NCI-H2227 treated with DMSO at 0.1 percent for 48 hours (cell line): ENCODE measurements around the gene HOXC12.

Experiments used
- DNase-seq: peaks from one replicate; lab custom pipeline; 2025; lab: John Stamatoyannopoulos, UW

The HOXC12 gene

DNA sequence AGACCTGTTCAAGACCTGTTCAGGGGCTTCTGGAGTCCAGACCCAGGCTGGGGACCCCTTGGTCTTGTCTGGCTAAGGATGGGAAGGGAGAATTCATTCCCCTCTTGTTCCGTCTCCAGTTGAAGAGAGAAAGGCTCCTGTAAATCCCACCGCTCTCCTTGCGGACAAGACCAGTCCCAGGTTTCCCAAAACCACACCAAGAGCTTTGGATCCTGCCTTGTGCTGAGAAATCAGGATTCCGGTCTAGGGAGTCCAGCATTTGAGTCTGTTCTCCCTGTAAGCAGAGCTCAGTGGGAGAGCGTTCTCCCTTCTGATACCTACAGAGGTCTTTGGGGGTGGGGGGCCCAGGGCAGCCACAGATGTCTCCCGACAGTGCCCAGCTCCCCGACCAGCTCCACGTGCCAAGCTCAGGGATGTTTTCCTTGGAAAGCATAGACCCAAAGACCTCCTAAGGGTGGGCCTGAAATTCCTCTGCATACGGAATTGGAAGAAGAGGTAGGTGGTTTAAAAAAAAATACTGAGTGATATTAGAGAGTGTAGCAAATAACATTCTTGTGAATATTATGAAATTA is 14.2 kb upstream of the HOXC12 start:
- DNase-seq, result no peak

DNA sequence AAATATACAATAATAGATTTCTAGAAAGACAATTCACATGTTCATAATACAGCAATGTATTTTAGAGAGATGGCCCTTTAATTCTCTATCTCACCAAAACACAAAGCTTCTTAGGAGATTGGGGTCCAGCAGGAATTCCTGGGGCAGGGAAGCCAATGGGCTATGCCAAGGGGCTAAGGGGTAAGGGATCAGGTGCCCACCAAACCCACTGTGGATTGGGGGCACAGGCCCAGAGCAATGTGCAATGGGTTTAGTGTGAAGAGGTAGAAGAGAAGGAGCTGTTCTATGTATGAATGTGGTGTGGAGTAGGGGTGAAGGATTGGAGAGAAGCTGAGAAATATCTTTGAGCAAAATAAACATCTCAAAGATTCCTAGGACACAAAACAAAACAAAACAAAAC is 13.5 kb upstream of the HOXC12 start:
- no peak for DNase-seq

GRCh38 chr12:53941750-53942149 is 13.0 kb upstream of the HOXC12 start:
- no peak for DNase-seq

- no peak for DNase-seq
Observed at GRCh38 chr12:53942467-53942997, 12.2 kb upstream of the HOXC12 start.

DNA sequence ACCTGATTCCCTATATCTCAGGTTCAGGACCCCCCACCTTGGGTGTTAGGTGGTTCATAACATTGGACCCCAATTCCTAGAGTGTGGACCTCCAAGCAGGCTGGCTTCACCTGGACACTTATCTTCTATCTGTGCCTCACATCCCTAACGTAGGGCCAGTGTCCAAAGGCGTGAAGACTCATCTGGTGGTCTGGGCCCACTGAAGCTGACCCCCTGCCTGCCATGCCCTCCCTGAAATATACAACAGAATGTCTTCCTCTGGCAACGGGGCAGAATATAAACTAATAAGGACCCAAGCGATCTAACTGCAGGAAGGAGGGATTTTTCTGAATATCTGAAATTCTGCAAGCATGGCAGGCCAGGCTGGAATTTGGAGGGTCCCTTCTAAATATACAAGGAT is 10.5 kb upstream of the HOXC12 start:
- DNase-seq, result no peak

- DNase-seq, result no peak
Observed at GRCh38 chr12:53944907-53945847, 9.5 kb upstream of the HOXC12 start.

- DNase-seq, result no peak
Observed at GRCh38 chr12:53947743-53948142, 7.0 kb upstream of the HOXC12 start.

DNA sequence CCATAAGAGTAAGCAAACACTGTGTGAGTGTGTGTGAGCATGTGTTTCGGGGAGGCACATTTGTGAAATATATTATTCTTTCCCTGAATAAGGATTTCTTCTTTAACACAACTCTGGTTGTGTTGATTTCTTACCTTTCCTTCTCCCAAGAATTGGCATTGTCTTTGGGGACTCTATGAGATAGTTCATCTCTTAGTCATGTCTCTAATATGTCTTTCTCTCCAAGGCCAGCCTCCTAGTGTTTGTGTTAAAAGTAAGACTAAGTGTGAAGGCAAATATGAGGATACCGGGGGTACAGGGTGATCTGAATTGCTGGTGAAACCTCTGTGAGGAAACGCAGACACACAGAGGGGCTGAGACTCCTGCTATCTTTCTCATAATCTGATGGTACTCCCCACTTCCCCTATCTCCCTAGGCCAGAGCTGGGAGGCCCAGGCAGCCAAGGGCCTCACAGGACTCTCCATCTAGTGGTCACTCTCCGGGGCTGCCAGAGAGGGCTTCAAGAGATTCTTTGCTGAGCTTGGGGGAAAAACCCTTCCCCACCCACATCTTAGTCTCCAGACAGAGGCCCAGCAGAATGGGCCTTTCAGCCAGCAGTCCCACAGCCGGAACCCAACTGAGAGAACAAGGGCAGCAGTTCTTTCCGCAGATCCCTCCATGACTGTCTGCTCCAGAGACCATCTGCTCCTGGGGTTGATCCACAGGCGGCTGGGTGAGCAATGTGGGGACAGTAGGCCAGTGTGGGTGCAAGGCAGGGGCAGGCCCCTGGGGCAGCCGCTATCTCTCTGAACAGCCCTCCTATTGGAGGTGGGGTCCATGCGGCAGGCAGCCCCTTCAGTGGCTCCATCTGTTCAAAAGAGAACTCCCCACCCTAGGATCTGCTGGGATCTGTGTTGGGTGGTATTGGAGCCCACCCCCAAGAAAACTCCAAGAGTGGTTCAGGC is 5.8 kb upstream of the HOXC12 start:
- no peak for DNase-seq

DNA sequence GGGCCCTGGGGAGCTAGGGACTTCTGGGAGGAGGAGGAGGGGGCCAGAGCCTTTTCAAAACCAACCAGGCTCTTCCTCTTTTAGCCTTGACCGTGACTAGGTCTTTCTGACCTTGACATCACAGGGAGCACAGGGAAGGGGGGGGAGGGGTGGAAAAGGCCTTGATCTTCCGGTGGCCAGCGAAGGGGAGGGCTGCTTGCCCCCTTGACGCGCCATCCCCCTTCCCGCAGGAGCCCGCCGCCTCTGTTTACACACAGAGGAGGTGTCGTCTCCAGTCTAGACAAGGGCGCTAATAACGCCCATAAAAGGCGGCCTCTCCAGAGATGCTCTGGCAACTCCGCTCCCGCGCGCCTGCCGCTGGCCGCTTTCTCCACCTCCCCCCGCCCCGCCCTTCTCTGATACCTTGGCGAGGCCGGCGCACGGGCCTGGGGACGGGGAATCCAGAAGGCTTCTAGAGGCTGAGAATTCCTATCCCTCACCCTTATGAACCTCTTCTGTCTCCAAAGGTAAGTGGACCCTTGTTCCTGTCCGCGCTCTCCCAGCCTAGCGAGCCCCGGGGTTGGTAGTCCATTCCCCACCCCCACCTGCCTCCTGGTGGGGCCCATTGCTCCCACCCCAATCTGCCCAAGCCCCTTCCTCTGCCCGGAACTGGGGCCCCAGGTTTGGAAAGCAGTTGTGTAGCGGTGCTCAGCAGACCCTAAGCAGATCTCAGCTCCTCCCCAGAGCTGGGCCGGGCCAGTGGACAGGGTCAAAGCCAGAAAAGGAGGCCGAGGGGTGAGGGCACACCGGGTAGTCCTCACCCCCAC is 4.9 kb upstream of the HOXC12 start:
- no peak for DNase-seq

- no peak for DNase-seq
Observed at GRCh38 chr12:53950437-53950773, 4.3 kb upstream of the HOXC12 start.

DNA sequence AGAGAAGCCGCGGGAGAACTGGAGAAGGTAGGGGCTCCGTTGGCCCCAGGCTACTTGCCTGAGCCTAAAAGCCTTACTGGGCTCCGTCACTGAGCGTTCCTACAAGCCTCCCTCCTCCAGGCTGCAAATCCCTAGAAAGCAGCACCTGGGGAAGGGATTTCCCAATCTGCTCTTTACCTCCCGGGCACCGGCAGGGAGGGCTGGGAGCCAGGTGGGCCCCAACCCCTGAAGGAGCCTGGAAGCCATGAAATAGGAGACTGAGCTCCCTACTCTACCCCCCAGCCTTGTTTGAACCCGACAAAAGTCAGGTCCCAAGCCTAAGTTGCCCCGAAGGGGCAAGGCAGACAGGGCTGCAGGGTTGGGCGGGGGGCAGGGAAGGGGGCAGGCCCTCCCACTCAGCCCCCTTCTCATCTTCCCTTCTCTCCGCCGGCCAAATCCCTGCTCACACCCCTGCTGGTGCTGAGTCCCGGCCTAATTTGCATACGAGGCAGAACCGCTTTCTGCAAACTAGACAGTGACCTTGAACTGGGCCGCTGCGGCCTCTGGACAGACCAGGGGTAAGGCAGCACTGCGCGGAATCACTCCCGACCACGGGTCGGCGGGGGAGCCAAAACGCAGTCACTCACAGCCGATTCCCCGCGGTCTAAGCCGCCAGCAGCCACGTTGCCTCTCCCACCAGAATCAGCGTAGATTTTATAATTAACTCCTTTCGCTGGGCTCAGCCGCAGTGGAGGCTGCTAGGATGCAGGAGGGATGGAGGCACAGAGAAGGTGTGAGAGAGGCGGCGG is 3.7 kb upstream of the HOXC12 start:
- DNase-seq, result no peak

- DNase-seq, result no peak
Observed at GRCh38 chr12:53951577-53952334, 2.9 kb upstream of the HOXC12 start.

DNA sequence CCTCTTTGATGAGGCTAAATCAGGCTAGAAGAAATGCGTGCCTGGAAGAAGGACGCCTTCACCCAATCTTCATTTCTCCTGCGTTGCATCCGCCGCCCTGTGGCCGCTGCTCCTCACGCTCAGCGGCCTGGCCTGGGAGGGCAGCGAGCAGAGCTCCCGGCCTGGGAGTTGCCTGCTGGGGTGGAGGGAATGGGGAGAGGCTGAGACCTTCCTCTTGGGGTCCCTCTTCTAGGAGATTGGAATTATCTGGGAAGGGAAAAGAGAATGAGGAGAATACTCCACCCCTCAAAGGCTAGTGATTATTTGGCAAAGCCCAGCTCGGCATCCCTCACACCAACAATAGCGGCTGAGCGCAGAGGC is 2.4 kb upstream of the HOXC12 start:
- DNase-seq, result no peak

DNA sequence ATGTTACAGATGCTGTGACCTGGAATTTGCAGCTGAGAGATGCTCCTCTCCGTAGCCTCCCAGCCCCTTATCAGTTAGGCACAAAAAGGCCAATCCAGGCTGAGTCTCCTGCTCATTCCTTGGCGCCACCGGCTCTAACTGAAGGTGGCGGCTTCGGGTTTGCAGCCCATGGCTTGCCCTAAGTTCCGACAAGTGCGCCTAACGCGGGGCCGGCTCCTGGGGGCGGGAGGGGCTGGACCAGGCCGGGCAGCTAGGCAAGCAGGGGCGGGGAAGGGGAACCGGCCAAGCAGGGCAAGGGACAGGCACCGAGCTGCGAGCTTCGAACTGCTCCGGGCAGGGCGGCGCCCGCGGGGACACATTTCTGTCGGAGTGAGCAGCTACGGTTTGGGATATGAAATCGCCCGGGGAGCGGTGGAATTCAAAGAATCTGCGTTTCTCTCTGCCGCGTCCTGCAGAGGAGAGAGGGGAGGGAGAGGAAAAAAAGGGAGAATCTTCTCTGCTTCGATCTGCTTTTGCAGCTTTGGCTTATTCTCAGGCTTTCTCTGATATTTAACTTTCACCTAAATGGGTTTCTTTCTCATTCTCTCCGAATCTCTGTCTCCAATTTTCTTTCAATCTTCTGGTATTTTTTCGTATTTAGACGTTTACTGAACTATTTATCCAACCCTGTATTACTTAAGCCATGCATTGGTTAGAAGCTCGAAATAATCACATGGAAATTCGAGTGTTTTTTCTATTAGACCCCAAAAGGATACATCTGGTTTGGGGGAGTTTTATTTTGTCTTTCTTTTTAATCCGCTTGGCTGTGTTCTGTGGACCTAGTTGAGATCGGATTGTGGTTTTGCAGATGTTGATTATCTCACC is 1.6 kb upstream of the HOXC12 start:
- DNase-seq, result no peak

- no peak for DNase-seq
Observed at GRCh38 chr12:53953831-53954693, 641 bp upstream of the HOXC12 start.

DNA sequence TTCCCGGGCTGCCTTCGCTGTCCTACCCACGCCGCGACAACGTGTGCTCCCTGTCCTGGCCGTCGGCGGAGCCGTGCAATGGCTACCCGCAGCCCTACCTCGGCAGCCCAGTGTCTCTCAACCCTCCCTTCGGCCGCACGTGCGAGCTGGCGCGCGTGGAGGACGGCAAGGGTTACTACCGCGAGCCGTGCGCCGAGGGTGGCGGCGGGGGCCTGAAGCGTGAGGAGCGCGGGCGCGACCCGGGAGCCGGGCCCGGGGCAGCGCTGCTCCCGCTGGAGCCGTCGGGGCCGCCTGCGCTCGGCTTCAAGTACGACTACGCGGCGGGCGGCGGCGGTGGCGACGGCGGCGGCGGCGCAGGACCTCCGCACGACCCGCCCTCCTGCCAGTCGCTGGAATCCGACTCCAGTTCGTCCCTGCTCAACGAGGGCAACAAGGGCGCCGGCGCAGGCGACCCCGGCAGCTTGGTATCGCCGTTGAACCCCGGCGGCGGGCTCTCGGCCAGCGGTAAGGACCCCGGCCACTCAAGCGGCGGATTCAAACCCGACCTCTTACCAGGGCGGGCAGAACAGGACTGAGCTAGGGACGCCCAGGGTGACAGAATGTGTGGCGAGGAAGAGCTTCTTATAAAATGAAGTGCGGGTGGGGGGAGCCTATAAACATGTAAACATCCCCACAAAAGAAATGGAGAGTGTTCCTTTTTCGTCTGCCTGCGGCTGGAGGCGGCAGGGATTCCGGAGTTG is 503 bp downstream of the HOXC12 start:
- no peak for DNase-seq

GRCh38 chr12:53955776-53956250 is 1.1 kb downstream of the HOXC12 start:
- DNase-seq, result no peak
